Stimulated activated CD8-positive, alpha-beta memory T cell treated with anti-CD3 and anti-CD28 coated beads, Interleukin-15, amount 100 ng/mL, for 1 hour (primary cell): Measurements from ENCODE around the gene USP36.

ENCODE experiments used
- DNase-seq: peaks from one replicate; pipeline ENCODE4 v3.0.0-alpha.2; 2020; ENCODE audit warnings: low read depth

USP36 gene

DNA sequence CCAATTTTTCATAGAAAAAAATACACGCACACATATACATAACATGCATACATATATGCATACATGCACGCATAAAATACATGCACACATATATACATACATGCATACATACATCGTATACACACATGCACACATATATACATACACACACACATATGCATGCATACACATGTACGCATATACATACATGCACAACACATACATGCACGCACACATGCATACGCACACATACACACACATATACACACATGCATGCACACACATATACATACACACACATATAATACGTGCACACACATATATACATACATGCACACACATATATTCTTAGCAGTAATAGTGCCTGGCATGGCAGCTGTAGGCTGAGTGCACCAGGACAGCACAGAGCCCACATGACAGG, 24.9 kb downstream of the USP36 start:
- DNase-seq, result no peak

- no peak for DNase-seq
These were observed 27.8 kb downstream of the USP36 start for GRCh38 chr17:78812855-78813254.

DNA sequence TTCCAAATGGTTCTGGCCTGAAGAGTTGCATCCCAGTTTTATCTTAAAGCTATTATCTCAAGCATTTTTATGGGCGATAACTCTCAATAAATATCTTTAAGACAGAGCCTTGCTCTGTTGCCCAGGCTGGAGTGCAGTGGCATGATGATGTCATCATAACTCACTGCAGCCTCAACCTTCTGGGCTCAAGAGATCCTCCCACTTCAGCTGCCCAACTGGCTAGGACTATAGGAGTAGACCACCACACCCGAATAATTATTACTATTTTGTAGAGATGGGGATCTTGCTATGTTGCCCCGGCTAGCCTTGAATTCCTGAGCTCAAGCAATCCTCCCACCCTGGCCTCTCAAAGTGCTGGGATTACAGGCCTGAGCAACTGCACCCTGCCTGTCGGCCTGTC, 32.5 kb downstream of the USP36 start:
- no peak for DNase-seq

DNA sequence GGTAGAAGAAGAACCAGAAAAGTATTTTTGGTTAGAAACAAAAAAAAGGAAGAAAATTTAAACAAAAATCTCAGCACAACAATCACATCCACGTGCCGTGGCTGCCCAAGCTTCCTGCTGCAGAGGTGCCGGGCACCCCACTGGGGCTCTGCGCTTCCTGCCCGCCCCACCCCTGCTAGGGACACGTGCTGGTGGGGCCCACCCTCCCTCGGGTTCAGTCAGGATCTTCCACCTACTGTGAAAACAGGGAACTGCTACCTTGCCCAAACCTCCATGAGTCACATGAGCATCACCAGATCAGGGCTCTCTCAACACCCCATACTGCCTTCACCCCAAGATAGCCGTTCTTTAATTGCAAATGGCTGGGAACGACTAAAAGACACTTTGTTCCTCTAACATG, 34.2 kb downstream of the USP36 start:
- DNase-seq, result no peak

GRCh38 chr17:78805301-78805700, 35.3 kb downstream of the USP36 start:
- DNase-seq, result no peak

GRCh38 chr17:78804777-78805176, 35.8 kb downstream of the USP36 start:
- no peak for DNase-seq

- no peak for DNase-seq
These were observed 37.3 kb downstream of the USP36 start for GRCh38 chr17:78803186-78803845.

- no peak for DNase-seq
These were observed 38.2 kb downstream of the USP36 start for GRCh38 chr17:78802459-78802858.

DNA sequence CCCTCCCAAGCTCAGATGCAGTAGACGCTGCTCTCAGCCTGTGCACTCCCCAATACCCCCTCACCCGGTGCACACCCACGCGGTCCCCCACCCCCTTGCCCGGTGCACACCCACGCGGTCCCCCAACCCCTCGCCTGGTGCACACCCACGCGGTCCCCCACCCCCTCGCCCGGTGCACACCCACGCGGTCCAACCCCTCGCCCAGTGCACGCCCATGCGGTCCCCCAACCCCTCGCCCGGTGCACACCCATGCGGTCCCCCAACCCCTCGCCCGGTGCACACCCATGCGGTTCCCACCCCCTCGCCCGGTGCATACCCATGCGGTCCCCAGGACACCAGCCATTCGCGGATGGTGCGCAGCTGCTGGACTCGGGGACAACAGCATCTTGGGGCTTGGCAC, 38.6 kb downstream of the USP36 start:
- DNase-seq, result no peak

DNA sequence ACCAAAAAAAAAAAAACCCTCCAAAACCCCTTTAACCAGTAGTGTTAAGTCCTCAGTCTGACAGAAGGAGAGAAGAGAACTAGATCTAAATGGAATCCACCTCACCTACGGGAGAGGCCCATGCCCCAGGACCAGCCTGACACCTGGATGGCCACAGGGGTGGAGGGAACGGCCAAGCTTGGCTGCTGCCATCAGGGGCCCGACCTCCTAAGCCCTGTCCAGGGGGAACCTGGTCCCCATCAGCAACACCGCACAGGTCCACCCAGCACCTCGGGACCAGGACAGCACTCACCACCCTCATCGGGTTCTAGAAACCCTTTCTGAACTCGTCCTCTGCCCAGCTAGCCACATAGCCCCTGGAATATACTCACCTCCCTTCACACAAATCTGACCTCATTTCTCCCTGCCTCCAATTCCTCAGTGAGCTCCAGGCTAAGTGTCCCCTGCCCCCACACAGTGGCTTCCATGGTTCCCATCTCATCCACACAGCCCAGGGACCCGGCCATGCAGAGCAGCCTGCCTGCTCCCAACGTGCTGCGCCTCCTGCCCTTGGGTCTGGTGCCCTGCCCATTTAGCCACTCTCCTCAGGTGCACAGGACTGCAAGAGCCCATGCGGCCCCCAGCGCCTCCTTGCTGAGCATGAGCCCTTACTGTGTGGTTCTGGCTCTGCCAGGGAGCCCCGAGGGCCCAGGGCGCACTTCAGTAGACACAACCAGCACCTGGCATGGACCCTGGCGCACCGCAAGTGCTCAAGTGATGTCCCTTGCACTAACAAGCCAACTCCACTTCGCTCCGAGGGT, 40.3 kb downstream of the USP36 start:
- DNase-seq, result no peak

DNA sequence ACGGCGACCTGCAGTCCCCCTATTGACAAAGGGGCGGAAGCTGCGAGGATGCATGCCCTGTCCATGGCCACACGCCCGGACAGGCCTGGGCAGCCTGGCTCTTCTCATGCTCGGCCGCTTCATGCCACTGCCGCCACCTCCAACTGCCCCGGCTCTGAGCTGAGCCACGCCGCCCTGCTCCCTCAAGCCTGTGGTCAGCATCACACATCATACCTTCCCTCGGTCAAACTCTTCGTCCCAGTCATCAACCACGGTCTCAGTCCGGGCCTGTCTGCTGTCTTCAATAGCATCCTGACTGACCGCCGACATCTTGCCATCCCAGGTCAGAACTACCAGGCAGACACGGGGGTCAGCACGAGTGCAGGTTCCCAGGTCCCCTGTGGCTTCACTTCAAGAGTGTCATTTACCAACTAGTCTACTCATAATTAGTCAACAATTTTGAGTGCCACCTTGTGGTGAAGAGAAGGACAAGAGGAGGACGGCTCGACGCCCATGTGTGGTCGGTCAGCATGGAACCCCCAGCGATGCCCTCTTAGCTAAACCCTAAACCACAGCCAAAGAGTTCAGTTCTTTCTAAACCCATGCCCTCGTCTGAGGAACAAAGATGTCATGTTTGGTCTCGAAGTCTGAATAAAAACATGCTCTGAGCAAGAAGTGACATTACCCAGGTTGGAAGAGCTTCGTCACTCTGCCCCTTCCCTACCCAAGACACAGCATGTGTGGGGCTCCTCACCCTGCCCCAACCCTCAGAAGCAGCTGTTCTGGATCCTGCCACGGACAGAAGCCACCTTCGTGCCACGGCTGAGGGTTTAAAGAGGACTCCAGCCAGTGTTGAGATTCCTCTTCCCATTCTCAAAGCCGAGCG, 41.7 kb downstream of the USP36 start:
- no peak for DNase-seq

DNA sequence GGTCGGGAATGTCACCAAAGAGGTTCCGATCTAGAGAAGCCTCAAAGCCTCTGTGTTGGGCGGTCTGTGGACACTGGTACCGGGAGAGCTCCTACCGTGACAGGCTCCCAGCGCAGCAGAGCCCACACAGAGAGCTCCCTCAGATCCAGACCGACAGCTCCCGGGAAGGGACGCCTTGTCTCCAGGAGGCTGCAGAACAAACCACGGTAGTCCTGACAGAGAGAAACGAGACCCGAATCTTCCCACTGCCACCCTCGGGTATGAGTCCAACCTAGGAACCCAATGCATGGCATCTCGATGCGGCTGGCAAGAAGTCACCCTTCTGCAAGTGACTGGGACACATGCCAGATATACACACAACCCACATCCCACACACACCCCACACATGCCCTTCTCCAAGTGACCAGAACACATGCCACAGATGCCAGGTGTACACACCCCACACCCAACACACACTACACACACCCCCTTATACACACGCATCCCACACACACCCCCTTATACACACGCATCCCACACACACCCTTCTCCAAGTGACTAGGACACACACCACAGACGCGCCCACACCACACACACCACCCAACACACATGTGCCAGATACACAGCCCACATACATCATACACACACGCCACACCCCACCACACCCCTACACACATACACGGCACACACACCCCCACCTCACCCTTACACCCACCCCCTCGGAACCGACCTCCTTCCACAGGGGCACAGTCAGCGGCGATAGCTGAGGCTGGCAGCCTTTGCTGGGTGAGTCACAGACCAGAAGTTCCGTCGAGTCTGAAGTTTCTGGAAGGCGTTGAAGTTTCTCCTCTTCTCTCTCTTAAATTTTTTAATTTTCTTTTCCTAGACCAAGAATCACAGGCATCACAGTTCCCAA, 42.7 kb downstream of the USP36 start:
- no peak for DNase-seq

- DNase-seq, result no peak
These were observed 43.4 kb downstream of the USP36 start for GRCh38 chr17:78797213-78797612.

- DNase-seq, result no peak
These were observed 44.1 kb downstream of the USP36 start for GRCh38 chr17:78796517-78796900.

DNA sequence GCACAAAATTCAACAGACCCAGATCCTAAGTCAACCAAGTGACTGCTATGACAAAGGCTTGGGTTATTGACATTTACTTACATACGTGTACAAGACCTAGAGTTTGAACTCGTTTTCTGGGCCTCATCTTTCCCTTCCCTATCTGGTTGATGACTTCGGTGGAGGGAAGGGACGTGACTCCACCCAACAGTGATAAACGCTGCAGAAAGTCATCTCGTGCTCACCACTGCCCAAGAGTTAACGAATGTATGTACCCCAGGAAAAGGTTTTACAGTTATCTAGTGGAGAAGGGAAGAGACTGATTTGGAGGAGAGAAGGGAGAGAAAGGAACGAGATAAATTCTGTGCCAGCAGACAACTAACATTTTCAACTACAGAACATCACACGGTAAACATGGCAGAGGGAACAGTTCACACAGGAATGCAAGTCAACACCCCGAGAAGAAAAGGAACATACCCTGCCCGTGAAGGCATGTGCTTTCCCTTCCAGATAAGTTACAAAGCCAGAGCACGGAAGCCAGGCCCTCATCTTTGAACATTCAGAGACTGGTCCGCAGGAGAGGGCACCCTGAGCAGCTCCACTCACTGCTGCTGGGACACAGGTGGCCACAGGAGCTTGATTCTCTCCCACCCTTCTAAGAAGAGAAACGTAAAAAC, 44.6 kb downstream of the USP36 start:
- DNase-seq, result no peak

- DNase-seq, result no peak
These were observed 45.6 kb downstream of the USP36 start for GRCh38 chr17:78794864-78795640.

- DNase-seq, result no peak
These were observed 46.2 kb downstream of the USP36 start for GRCh38 chr17:78794399-78794798.

DNA sequence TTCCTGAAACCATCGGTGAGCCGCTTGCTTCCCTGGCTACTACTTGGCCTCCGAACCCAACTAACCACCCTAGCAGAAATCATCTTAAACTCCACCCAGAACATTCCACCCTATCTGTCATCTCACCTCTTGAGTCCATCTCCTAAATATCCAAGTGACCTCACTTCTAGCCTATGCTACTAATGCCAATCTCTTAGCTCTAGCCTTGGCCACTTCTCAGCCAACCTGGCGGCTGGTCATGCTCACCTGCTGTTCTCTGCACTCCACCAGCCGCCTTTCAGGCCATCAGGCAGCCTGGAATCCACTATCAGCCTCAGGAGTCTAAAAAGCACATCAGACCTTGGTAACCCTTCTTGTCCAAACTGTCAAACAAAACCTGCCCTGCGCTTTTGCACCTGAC, 46.6 kb downstream of the USP36 start:
- no peak for DNase-seq

- no peak for DNase-seq
These were observed 47.2 kb downstream of the USP36 start for GRCh38 chr17:78793415-78793814.
